ENCODE data around the gene TRIM66. TPM values are rescaled to one million over a fixed set of nuclear protein-coding genes. Genes with fewer than 3 reads are reported as not detected.

TRIM66 gene
- total RNA-seq, 1 donor from 2014 or later = 7.3 TPM

DNA sequence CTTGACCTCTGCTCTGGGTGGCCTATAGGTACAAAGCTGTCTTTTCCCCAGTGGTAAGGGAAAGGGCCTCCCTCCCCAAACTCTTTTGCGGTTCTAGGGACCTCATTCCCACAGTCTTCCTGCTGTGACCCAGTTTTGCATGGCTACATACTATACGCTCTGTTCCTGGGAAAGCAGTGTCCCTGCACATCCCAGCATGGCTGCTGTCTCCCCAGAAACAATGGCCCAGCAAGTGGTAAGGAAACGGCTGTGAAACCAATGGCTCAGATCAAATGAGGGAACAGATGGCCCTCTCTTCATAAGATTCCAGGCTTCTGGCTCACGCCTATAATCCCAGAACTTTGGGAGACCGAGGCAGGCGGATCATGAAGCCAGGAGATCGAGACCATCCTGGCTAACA, 41.2 kb upstream of the TRIM66 start:
- TF ChIP-seq, protein P1, sequence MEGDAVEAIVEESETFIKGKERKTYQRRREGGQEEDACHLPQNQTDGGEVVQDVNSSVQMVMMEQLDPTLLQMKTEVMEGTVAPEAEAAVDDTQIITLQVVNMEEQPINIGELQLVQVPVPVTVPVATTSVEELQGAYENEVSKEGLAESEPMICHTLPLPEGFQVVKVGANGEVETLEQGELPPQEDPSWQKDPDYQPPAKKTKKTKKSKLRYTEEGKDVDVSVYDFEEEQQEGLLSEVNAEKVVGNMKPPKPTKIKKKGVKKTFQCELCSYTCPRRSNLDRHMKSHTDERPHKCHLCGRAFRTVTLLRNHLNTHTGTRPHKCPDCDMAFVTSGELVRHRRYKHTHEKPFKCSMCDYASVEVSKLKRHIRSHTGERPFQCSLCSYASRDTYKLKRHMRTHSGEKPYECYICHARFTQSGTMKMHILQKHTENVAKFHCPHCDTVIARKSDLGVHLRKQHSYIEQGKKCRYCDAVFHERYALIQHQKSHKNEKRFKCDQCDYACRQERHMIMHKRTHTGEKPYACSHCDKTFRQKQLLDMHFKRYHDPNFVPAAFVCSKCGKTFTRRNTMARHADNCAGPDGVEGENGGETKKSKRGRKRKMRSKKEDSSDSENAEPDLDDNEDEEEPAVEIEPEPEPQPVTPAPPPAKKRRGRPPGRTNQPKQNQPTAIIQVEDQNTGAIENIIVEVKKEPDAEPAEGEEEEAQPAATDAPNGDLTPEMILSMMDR (IDR thresholded peaks at IDR 0.05; ENCODE audit: insufficient read depth, low read depth, low read length) = no peak
- TF ChIP-seq EZH2 (IDR thresholded peaks at IDR 0.05; ENCODE audit: insufficient read depth, low read length) = no peak
- H2AFZ ChIP-seq (ENCODE audit: low read depth, low read length) = no peak overlapping the region
- Mint-ChIP-seq H3K36me3 (ENCODE audit: low read depth, unreplicated experiment) (peaks cover 21% of the 10 kb centered on the region), H3K27me3 (ENCODE audit: low read depth, unreplicated experiment) (no peaks in the 10 kb centered on the region), H3K9me3 (ENCODE audit: unreplicated experiment) (peaks cover 3% of the 10 kb centered on the region), H3K27ac (ENCODE audit: unreplicated experiment) (no peak overlapping the region), H3K4me1 (ENCODE audit: low read depth, unreplicated experiment) (peaks cover 57% of the 10 kb centered on the region), H3K4me3 (ENCODE audit: unreplicated experiment) (no peak overlapping the region)
- peaks cover 58% of the 10 kb centered on the region for H3K4me1 ChIP-seq (ENCODE audit: insufficient read depth, low read length)
- peaks cover 5% of the 10 kb centered on the region for H3K36me3 ChIP-seq (ENCODE audit: insufficient read depth, low read length)
- no peaks in the 10 kb centered on the region for H3K9me3 ChIP-seq (ENCODE audit: insufficient read depth, low read depth, low read length)
- no peaks in the 10 kb centered on the region for H3K27me3 ChIP-seq (ENCODE audit: insufficient read depth, low read length)
- H3K27ac ChIP-seq (ENCODE audit: low read depth, low read length) = no peak overlapping the region
- no peak overlapping the region for H3K4me3 ChIP-seq (ENCODE audit: insufficient read depth, low read depth, low read length)
- H3K79me2 ChIP-seq (ENCODE audit: insufficient read depth, low read length) = peaks cover 3% of the 10 kb centered on the region
- H4K20me1 ChIP-seq (ENCODE audit: insufficient read depth, low read length) = peaks cover 8% of the 10 kb centered on the region
- no peak for FAIRE-seq
- DNase-seq (ENCODE audit: low read depth) = no peak
- H3K9ac ChIP-seq (ENCODE audit: low read length) = no peak overlapping the region
- H3K4me2 ChIP-seq (ENCODE audit: low read length) = no peak overlapping the region

DNA sequence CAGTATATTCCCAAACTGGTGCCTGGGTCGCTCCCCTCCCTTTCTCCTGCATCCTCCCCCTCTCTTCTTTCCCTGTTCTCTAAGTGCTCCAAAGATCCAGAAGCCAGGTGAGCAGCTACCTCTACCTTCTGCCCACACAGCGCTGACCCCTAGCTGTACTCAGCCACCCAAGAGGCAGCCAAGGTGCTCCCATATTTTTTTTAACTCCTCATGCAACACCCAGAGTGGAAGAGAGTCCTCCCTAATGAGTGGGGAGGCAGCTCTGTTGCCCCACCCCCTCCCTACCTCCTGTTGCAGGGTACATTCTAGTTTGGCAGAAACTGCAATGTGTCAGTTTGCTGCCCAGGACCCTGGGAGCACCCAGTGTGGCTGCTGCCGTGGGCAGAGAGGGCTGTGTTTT, 40.3 kb upstream of the TRIM66 start:
- peaks cover 17% of the 10 kb centered on the region for H3K36me3 Mint-ChIP-seq (ENCODE audit: low read depth, unreplicated experiment)
- peaks cover 3% of the 10 kb centered on the region for H3K9me3 Mint-ChIP-seq (ENCODE audit: unreplicated experiment)
- TF ChIP-seq EZH2 (IDR thresholded peaks at IDR 0.05; ENCODE audit: insufficient read depth, low read length) = no peak
- TF ChIP-seq, protein P1 (IDR thresholded peaks at IDR 0.05; ENCODE audit: insufficient read depth, low read depth, low read length) = no peak
- H3K4me2 ChIP-seq (ENCODE audit: low read length) = peak overlapping the region; percentile 82
- no peaks in the 10 kb centered on the region for H3K9me3 ChIP-seq (ENCODE audit: insufficient read depth, low read depth, low read length)
- peaks cover 59% of the 10 kb centered on the region for H3K4me1 Mint-ChIP-seq (ENCODE audit: low read depth, unreplicated experiment)
- H3K79me2 ChIP-seq (ENCODE audit: insufficient read depth, low read length) = peaks cover 3% of the 10 kb centered on the region
- H3K36me3 ChIP-seq (ENCODE audit: insufficient read depth, low read length) = peaks cover 5% of the 10 kb centered on the region
- H4K20me1 ChIP-seq (ENCODE audit: insufficient read depth, low read length) = peaks cover 8% of the 10 kb centered on the region
- FAIRE-seq (no peak), DNase-seq (ENCODE audit: low read depth) (no peak)
- no peak overlapping the region for H3K4me3 Mint-ChIP-seq (ENCODE audit: unreplicated experiment)
- peaks cover 57% of the 10 kb centered on the region for H3K4me1 ChIP-seq (ENCODE audit: insufficient read depth, low read length)
- H3K9ac ChIP-seq (ENCODE audit: low read length) = no peak overlapping the region
- H3K27me3 ChIP-seq (ENCODE audit: insufficient read depth, low read length) = no peaks in the 10 kb centered on the region
- H3K4me3 ChIP-seq (ENCODE audit: insufficient read depth, low read depth, low read length) = no peak overlapping the region
- no peak overlapping the region for H2AFZ ChIP-seq (ENCODE audit: low read depth, low read length)
- H3K27ac Mint-ChIP-seq (ENCODE audit: unreplicated experiment) = peak overlapping the region; percentile 26
- no peaks in the 10 kb centered on the region for H3K27me3 Mint-ChIP-seq (ENCODE audit: low read depth, unreplicated experiment)
- H3K27ac ChIP-seq (ENCODE audit: low read depth, low read length) = no peak overlapping the region

DNA sequence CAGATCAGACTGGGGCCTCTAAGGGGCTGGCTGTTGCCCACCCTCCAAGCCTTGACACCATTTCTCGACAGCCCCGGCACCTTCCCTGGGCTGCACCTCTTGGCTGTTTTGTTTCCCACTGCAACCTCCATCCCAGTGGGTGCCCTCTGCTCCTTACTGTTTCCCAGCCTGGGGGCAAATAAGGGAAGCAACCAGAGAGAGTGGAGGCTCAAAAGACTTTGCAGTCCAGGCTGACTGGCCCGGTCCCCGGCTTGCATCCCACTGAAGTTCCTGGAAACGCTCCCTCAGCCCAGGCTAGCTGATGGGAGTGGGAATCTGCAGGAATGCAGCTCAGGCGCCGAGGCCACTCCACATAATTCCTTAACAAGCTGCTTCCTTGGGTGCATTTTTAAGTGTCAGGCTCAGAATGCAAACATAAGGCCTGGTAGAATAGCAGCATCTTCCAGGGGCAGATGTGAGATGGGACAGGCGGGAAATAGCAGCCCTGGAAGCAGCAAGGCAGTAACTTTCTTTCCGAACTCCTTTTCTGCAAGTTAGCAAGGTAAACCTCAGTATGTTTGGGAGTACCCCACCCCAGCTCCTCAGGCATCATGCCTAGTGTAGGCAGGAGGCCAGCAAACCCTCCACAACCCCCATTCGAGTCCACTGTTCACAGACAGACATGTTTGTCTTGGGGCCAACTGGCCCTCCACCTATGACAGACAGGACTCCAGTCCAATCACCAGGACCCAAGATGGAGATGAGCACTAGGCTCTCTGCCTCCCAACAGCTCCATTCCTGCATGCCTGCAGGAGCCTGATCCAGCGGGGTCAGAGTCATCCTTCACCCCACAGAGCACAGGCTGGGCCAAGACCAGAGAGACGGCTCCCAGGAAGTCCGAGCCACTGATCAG, 39.4 kb upstream of the TRIM66 start:
- Mint-ChIP-seq H3K9me3 (ENCODE audit: unreplicated experiment) (no peaks in the 10 kb centered on the region), H3K4me1 (ENCODE audit: low read depth, unreplicated experiment) (peaks cover 59% of the 10 kb centered on the region), H3K27ac (ENCODE audit: unreplicated experiment) (peak overlapping the region; percentile 89), H3K36me3 (ENCODE audit: low read depth, unreplicated experiment) (peaks cover 18% of the 10 kb centered on the region), H3K4me3 (ENCODE audit: unreplicated experiment) (no peak overlapping the region), H3K27me3 (ENCODE audit: low read depth, unreplicated experiment) (no peaks in the 10 kb centered on the region)
- Histone ChIP-seq H3K4me3 (ENCODE audit: insufficient read depth, low read depth, low read length) (no peak overlapping the region), H3K79me2 (ENCODE audit: insufficient read depth, low read length) (peaks cover 3% of the 10 kb centered on the region), H4K20me1 (ENCODE audit: insufficient read depth, low read length) (peaks cover under 1% of the 10 kb centered on the region), H2AFZ (ENCODE audit: low read depth, low read length) (no peak overlapping the region), H3K4me1 (ENCODE audit: insufficient read depth, low read length) (peaks cover 58% of the 10 kb centered on the region), H3K4me2 (ENCODE audit: low read length) (peak overlapping the region; percentile 82), H3K36me3 (ENCODE audit: insufficient read depth, low read length) (peaks cover 5% of the 10 kb centered on the region), H3K27ac (ENCODE audit: low read depth, low read length) (peak overlapping the region; percentile 23), H3K9me3 (ENCODE audit: insufficient read depth, low read depth, low read length) (no peaks in the 10 kb centered on the region), H3K9ac (ENCODE audit: low read length) (peak overlapping the region; percentile 25), H3K27me3 (ENCODE audit: insufficient read depth, low read length) (no peaks in the 10 kb centered on the region)
- FAIRE-seq (no peak), DNase-seq (ENCODE audit: low read depth) (peak; percentile 76)
- TF ChIP-seq, protein P1 (IDR thresholded peaks at IDR 0.05; ENCODE audit: insufficient read depth, low read depth, low read length) = no peak
- no peak for TF ChIP-seq EZH2 (IDR thresholded peaks at IDR 0.05; ENCODE audit: insufficient read depth, low read length)

All from astrocyte (in vitro differentiated cells and primary cell).